Fibroblast of upper back skin (primary cell): ENCODE data around the gene VPS13A.

Experiments used
- DNase-seq: peaks from one replicate; pipeline ENCODE4 v3.0.0-alpha.2; 2013

VPS13A gene

DNA sequence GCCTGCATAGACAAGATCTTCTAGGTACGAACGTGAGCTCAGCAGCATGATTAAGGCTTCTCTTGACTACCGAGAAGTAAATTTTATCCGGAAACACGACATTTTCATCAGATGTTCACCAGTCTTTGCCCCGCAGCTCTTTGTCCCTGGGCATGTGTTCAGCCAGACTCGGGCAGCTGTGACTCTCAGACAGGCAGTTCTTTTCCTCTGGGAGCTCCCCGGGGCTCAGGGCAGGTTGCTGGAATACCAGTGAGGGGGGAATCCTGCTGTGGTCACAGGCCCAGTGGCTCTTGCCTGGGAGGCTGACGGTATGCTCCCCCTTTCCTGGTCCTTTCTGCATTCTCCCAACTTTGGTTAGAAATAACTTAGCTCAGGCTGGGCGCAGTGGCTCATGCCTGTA, 284.7 kb downstream of the VPS13A start:
- DNase-seq, result no peak

DNA sequence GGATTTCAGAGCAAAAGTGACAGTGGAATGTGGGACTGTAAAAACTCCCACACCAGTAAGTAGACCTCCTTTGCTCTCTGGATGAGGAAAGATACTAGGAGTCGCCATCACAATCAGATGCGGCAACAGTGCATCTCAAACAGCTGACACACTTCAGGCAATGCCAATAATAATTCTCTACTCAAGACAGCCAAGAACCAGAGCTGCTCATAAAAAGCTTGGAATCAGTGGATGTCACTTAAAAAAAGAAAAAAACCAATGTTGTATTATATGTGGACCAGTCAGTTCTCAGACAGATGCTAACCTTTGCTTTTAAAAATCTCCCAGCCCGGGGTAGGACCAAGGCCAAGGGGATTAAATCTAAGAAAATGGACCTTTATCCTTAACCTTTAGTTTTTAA, 285.8 kb downstream of the VPS13A start:
- no peak for DNase-seq

DNA sequence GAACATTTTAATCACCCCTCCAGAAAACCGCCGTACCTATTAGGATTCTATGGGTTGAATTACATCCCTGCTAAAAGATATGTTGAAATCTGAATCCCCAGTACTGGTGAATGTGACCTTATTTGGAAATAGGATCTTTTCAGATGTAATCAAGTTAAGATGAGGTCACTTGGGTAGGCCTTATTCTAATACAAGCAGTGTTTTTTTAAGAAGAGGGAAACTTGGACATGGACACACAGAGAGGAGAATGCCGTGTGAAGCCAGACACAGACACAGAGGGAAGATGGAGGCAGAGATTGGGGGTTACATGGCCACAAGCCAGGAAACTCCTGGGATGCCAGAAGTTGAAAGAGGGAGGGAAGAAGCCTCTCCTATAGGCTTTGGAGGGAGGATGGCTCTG, 287.3 kb downstream of the VPS13A start:
- DNase-seq, result peak; percentile 87

DNA sequence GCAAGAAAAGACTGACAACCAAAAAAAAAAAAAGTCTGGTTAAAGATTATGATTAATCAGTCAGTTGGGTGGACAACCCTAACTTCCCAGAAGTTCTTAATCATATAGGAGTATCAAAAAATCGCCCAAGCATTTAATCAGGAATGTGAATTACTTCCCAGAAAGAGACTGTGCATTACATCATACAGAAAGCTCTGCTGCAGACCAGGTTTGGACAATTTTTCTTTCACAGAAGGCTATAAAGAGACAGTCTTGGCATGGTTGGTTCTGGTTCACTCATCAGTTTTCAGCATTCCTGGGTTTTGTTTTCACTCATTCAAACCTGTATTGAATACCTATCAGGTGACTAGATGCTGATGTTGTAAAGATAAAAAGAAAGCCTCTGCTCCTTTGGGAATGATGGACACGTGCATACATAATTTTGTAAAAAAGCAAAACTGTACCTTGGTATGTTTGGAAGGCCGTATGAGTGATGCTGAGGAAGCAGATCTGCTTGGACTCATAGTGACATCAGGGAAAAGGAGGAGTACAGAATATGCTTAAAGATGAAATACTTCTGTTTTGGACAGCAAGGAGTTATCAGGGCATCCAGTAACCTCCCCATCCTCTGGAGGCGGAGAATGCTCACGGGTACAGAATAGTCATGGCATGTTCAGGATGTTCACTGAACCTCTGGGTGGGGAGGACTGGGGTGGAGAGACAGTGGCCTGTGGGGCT, 292.3 kb downstream of the VPS13A start:
- peak; percentile 96 for DNase-seq
